Testis (tissue), 2 donors: ENCODE data around the gene ITPRID1.

Source experiments
- CTCF ChIP-seq, 3 experiments: fragments of 450-650 bp in 2 of 3; fragments of 200-600 bp in 1 of 3; sonication (generic) in 1 of 3; IDR thresholded peaks; one replicate each; pipeline ENCODE4 v1.5.1; 2016 to 2019; ENCODE audit warnings: antibody characterized with exemption in 3 of 3, mild to moderate bottlenecking in 2 of 3, moderate library complexity in 1 of 3
- POLR2A ChIP-seq: fragments of 450-650 bp; IDR thresholded peaks from one replicate; pipeline ENCODE4 v1.6.1; 2017; ENCODE audit warnings: antibody characterized with exemption, mild to moderate bottlenecking, moderate library complexity

GRCh38 chr7:31687024-31687748 lies 173.3 kb downstream of the ITPRID1 start, which contains the start of gene PPP1R17:
- TF ChIP-seq CTCF (IDR thresholded peaks at IDR 0.05) (no peak), POLR2A (no peak)
